Lung (tissue), 12 donors: ENCODE results near the gene TMED7. TPM values are rescaled to one million over a fixed set of nuclear protein-coding genes. Genes with fewer than 3 reads are reported as not detected.

Experiments used
- ATAC-seq: fragments of 200-7000 bp; cut with Tn5 transposase; one replicate; pipeline ENCODE4 v1.9.1; 2020; ENCODE audit warnings: moderate number of reproducible peaks; ENCODE audit not compliant: insufficient read depth, low FRiP score
- DNase-seq, 3 donors: peaks; one replicate each; pipeline ENCODE4 v3.0.0-alpha.2; 2013 to 2017
- H3K27ac ChIP-seq, 2 donors: one replicate each; pipeline ENCODE4 v1.5.1; 2013; ENCODE audit warnings: mild to moderate bottlenecking in 2 of 2, moderate library complexity in 2 of 2, control low read depth in 1 of 2, inconsistent platforms in 1 of 2, low read depth in 1 of 2, low read length in 1 of 2
- H3K27me3 ChIP-seq, 3 donors: one replicate each; pipeline ENCODE4 v1.5.1; 2013; ENCODE audit warnings: low read length in 2 of 3; ENCODE audit not compliant: control insufficient read depth in 3 of 3, insufficient read depth in 3 of 3
- H3K36me3 ChIP-seq, 4 donors: one replicate each; pipeline ENCODE4 v1.5.1; 2013; ENCODE audit warnings: low read length in 4 of 4, mild to moderate bottlenecking in 1 of 4, moderate library complexity in 1 of 4; ENCODE audit not compliant: control insufficient read depth in 4 of 4, insufficient read depth in 4 of 4
- H3K4me1 ChIP-seq, 5 donors: one replicate each; pipeline ENCODE4 v1.5.1; 2013; ENCODE audit warnings: low read length in 5 of 5, mild to moderate bottlenecking in 2 of 5, moderate library complexity in 1 of 5; ENCODE audit not compliant: control insufficient read depth in 5 of 5, insufficient read depth in 5 of 5
- H3K4me3 ChIP-seq: one replicate; pipeline ENCODE4 v1.5.1; 2013; ENCODE audit warnings: mild to moderate bottlenecking, control low read depth, moderate library complexity
- H3K9ac ChIP-seq, 2 donors: one replicate each; pipeline ENCODE4 v1.5.1; 2013; ENCODE audit warnings: low read length in 2 of 2, control low read depth in 1 of 2; ENCODE audit not compliant: insufficient read depth in 1 of 2
- H3K9me3 ChIP-seq, 4 donors: one replicate each; pipeline ENCODE4 v1.5.1; 2013; ENCODE audit warnings: low read length in 3 of 4, mild to moderate bottlenecking in 1 of 4, moderate library complexity in 1 of 4; ENCODE audit not compliant: control insufficient read depth in 4 of 4, insufficient read depth in 3 of 4
- WGBS, 2 donors: extraction: QIAGEN DNeasy Blood & Tissue Kit; methylation state at CpG; one replicate each; pipeline ENCODE4 v1.1.7; 2013; 5-methylcytosine and 5-hydroxymethylcytosine counted together
- polyA plus RNA-seq, 2 donors: library from polyadenylated mRNA; stranded (reverse); fragments of 200-250 nt; gene quantifications; one replicate each; pipeline ENCODE4 v1.2.1, GENCODE V29; 2013
- total RNA-seq, 2 donors: library from RNA; depleted of rRNA in 1 of 2; stranded (reverse); fragments of >200 nt in 1 of 2; gene quantifications; one replicate each; pipeline ENCODE4 v1.2.1, GENCODE V29; 2014 to 2021
- TF ChIP-seq, protein P1 (sequence below): IDR thresholded peaks from 2 replicates; pipeline ENCODE4 v1.5.1; 2012; ENCODE audit warnings: mild to moderate bottlenecking; ENCODE audit errors: control extremely low read depth, extremely low read depth
- donor health status: control.
- donor health status: control.
- donor health status: Bipolar disorder and iron deficiency.
- donor health status: healthy.
- donor health status: DM: yes; HTN: yes; CAD: no.

TMED7 gene
- total and polyA plus RNA-seq, 4 donors: 19.9 to 141 (median 73.1) TPM

DNA sequence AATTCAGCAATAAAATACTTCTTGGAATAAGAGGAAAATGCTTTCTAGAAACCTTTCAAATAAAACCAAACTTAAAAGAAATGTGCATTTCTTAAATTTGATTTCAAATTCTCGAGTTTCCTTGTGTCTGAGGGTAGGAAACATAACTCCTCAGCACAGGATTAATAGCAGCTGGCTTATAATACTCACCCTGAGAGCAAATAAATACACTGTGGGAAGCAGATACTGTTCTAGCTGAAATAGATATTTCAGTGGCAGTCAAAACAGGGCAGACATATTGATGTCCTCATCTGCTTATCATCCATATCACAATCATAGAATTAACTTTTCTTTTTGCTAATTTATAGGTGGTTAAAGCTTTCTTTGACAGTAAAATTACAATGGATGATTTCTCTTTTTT, 57.2 kb downstream of the TMED7 start:
- 82 to 89% methylated on average over 1 of the region's 1 CpG for WGBS, 2 donors
- no peak for ATAC-seq
- H3K9ac ChIP-seq: no peak overlapping the region
- DNase-seq: no peak
- no peaks in the 10 kb centered on the region for H3K36me3 ChIP-seq
- no peak overlapping the region for H3K27ac ChIP-seq
- no peaks in the 10 kb centered on the region for H3K27me3 ChIP-seq
- no peaks in the 10 kb centered on the region for H3K9me3 ChIP-seq
- H3K4me3 ChIP-seq: no peak overlapping the region
- TF ChIP-seq, protein P1, sequence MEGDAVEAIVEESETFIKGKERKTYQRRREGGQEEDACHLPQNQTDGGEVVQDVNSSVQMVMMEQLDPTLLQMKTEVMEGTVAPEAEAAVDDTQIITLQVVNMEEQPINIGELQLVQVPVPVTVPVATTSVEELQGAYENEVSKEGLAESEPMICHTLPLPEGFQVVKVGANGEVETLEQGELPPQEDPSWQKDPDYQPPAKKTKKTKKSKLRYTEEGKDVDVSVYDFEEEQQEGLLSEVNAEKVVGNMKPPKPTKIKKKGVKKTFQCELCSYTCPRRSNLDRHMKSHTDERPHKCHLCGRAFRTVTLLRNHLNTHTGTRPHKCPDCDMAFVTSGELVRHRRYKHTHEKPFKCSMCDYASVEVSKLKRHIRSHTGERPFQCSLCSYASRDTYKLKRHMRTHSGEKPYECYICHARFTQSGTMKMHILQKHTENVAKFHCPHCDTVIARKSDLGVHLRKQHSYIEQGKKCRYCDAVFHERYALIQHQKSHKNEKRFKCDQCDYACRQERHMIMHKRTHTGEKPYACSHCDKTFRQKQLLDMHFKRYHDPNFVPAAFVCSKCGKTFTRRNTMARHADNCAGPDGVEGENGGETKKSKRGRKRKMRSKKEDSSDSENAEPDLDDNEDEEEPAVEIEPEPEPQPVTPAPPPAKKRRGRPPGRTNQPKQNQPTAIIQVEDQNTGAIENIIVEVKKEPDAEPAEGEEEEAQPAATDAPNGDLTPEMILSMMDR: no peak
- peaks cover 0 to 1% (median 0%) of the 10 kb centered on the region in 5 donors for H3K4me1 ChIP-seq

DNA sequence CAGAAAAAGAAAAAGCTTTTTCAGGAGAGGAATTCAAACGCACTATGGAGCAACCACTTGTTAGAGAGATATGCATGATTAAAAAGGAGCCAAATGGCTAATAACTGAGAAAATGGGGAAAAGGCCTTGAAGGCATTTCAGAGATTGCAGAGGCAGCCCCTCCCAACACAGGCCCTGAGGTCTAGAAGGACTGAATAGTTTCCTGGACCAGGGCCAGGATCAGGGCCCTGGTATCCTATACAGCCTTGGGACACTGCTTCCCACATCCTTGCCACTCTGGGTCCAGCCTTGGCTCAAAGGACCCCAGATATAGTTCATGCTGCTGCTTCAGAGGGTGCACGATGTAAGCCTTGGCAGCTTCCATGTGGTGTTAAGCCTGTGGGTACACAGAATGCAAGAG, 60.6 kb downstream of the TMED7 start:
- WGBS, 2 donors: 91 to 92% methylated on average over 2 of the region's 2 CpGs

More for the DNA sequence above, 60.6 kb downstream of the TMED7 start:
- no peaks in the 10 kb centered on the region for H3K27me3 ChIP-seq
- no peak for ATAC-seq
- no peak overlapping the region for H3K9ac ChIP-seq
- H3K4me3 ChIP-seq: no peak overlapping the region
- H3K27ac ChIP-seq: no peak overlapping the region
- H3K9me3 ChIP-seq: no peaks in the 10 kb centered on the region
- no peaks in the 10 kb centered on the region for H3K4me1 ChIP-seq
- no peaks in the 10 kb centered on the region for H3K36me3 ChIP-seq
- no peak for DNase-seq
- TF ChIP-seq, protein P1: no peak

Other genes with a start within 250 kb of the TMED7 start
- 10 to 100 TPM; 23.8 to 47.9 TPM for gene FEM1C, start 81.3 kb downstream of the TMED7 start, total RNA-seq
- gene FEM1C, start 81.3 kb downstream of the TMED7 start, polyA plus RNA-seq: 10 to 100 TPM in 1 of 2 donors, 1 to 10 TPM in 1; 8.0 to 14.6 TPM
- gene TICAM2, start 23.6 kb downstream of the TMED7 start, total RNA-seq: 1 to 10 TPM; 1.5 to 5.8 TPM
- 1 to 10 TPM; 2.3 to 2.7 TPM for gene TICAM2, start 23.6 kb downstream of the TMED7 start, polyA plus RNA-seq
- 10 to 100 TPM in 1 of 2 donors, 1 to 10 TPM in 1; 4.3 to 31.7 TPM for gene CDO1, start 190.6 kb upstream of the TMED7 start, total RNA-seq
- gene CDO1, start 190.6 kb upstream of the TMED7 start, polyA plus RNA-seq: 1 to 10 TPM; 2.9 to 5.4 TPM
- 10 to 100 TPM; 31.2 to 75.4 TPM for gene ATG12, start 215.5 kb upstream of the TMED7 start, total RNA-seq
- 10 to 100 TPM; 31.3 to 36.3 TPM for gene ATG12, start 215.5 kb upstream of the TMED7 start, polyA plus RNA-seq
- 10 to 100 TPM; 53.0 to 90.4 TPM for gene AP3S1, start 215.9 kb upstream of the TMED7 start, total RNA-seq
- gene AP3S1, start 215.9 kb upstream of the TMED7 start, polyA plus RNA-seq: 10 to 100 TPM; 45.8 to 56.3 TPM